Pancreas (tissue), 10 donors: ENCODE data around the gene MADD. TPM values are rescaled to one million over a fixed set of nuclear protein-coding genes. Genes with fewer than 3 reads are reported as not detected.

ENCODE experiments used
- ATAC-seq, 4 donors: fragments of 200-7000 bp; cut with Tn5 transposase; one replicate each; pipeline versions ENCODE4 v1.8.0 to v1.9.1; 2020; ENCODE audit warnings: mild to moderate bottlenecking in 4 of 4, moderate library complexity in 4 of 4
- DNase-seq, 6 donors: peaks; one replicate each; pipeline ENCODE4 v3.0.0-alpha.2; 2020
- FAIRE-seq: peaks from 2 replicates; lab custom pipeline; 2012; peaks lifted over from hg19 to GRCh38; lab: Jason Lieb, UNC
- H3K27ac ChIP-seq, 4 donors: fragments of 200-600 bp; sonication (generic); 1 replicate in 3 of 4; 2 replicates in 1 of 4; pipeline versions ENCODE4 v1.5.0 to v1.8.0; 2020
- H3K27me3 ChIP-seq, 4 donors: fragments of 200-600 bp; one replicate each; pipeline ENCODE4 v1.8.0; 2021
- H3K36me3 ChIP-seq, 3 donors: fragments of 200-600 bp; sonication (generic) in 1 of 3; one replicate each; pipeline versions ENCODE4 v1.5.0 to v1.8.0; 2020 to 2021
- H3K4me1 ChIP-seq, 3 donors: fragments of 200-600 bp; one replicate each; pipeline ENCODE4 v1.8.0; 2021
- H3K4me3 ChIP-seq, 4 donors: fragments of 200-600 bp; sonication (generic) in 2 of 4; one replicate each; pipeline versions ENCODE4 v1.5.0 to v1.8.0; 2020 to 2021
- H3K9me3 ChIP-seq, 4 donors: fragments of 200-600 bp; one replicate each; pipeline ENCODE4 v1.8.0; 2021
- CTCF ChIP-seq, 4 donors: fragments of 200-600 bp; sonication (generic) in 3 of 4; IDR thresholded peaks; one replicate each; pipeline versions ENCODE4 v1.5.0 to v1.8.0; 2021; ENCODE audit warnings: antibody characterized with exemption in 4 of 4
- WGBS, 2 donors: extraction: QIAGEN DNeasy Blood & Tissue Kit; methylation state at CpG; one replicate each; pipeline ENCODE4 v1.1.7; 2013; 5-methylcytosine and 5-hydroxymethylcytosine counted together
- intact Hi-C, 3 donors: fragments of 100-400 bp; cut with DNase I; formaldehyde crosslinking; loops; one replicate each; pipeline versions ENCODE4 v1.11.1 to v1.14.2; 2022
- polyA plus RNA-seq, 2 donors: library from polyadenylated mRNA; stranded (reverse); fragments of 200-250 nt; gene quantifications; one replicate each; pipeline ENCODE4 v1.2.3, GENCODE V29; 2013
- total RNA-seq, 6 donors: library from RNA; stranded (reverse); fragmentation: NEBNext Ultra II Directional in 4 of 6; extraction: Animal tissue kit (Norgen Biotek cat#: 25700) in 4 of 6; gene quantifications; one replicate each; pipeline versions ENCODE4 v1.2.1 to v1.2.4, GENCODE V29; 2021 to 2023
- donor health status: healthy with polysubstance abuse.
- donor health status: DM: no; HTN: no; CAD: no; lungs with moderate emphysema.
- donor health status: DM: no; HTN: no; CAD: no.
- donor health status: control.
- donor health status: control.
- donor health status: Bipolar disorder and iron deficiency.
- donor health status: DM: yes; HTN: yes; CAD: no.
- donor health status: DM: no; HTN: no; CAD: no.
- donor health status: DM: no; HTN: no; CAD: no.
- donor health status: DM: yes; HTN: yes; CAD: no.

The MADD gene
- total and polyA plus RNA-seq, 8 donors, result 15.0 to 36.9 (median 21.3) TPM

- ATAC-seq (no peak), FAIRE-seq (no peak), DNase-seq (no peak)
- H3K27me3 ChIP-seq, result no peaks in the 10 kb centered on the region
- TF ChIP-seq CTCF (IDR thresholded peaks at IDR 0.05), result no peak
- no peak overlapping the region for H3K4me3 ChIP-seq
- H3K27ac ChIP-seq, result no peak overlapping the region
- H3K36me3 ChIP-seq, result peaks cover 2 to 29% (median 15%) of the 10 kb centered on the region in 3 donors
- 84 to 87% methylated on average over 5 of the region's 5 CpGs for WGBS, 2 donors
- H3K4me1 ChIP-seq, result peaks cover 0 to 8% (median 6%) of the 10 kb centered on the region in 3 donors
- no peaks in the 10 kb centered on the region for H3K9me3 ChIP-seq
- intact Hi-C loops, result no loop called here
These were observed 33.5 kb upstream of the MADD start for GRCh38 chr11:47236482-47236881.

GRCh38 chr11:47239852-47240251, 30.1 kb upstream of the MADD start:
- peaks cover 2 to 63% (median 32%) of the 10 kb centered on the region in 3 donors for H3K36me3 ChIP-seq

GRCh38 chr11:47241841-47242301, 28.1 kb upstream of the MADD start:
- Histone ChIP-seq H3K36me3 (peaks cover 2 to 70% (median 38%) of the 10 kb centered on the region in 3 donors), H3K27me3 (no peaks in the 10 kb centered on the region), H3K27ac (no peak overlapping the region), H3K4me1 (peaks cover 0 to 4% (median 0%) of the 10 kb centered on the region in 3 donors), H3K4me3 (no peak overlapping the region), H3K9me3 (no peaks in the 10 kb centered on the region)
- FAIRE-seq (no peak), ATAC-seq (no peak), DNase-seq (no peak)
- intact Hi-C loops, result no loop called here
- whole genome bisulfite sequencing, 2 donors, result 85 to 94% methylated on average over 3 of the region's 3 CpGs
- TF ChIP-seq CTCF (IDR thresholded peaks at IDR 0.05), result no peak

More at GRCh38 chr11:47239852-47240251, 30.1 kb upstream of the MADD start:
- DNase-seq (no peak), ATAC-seq (no peak), FAIRE-seq (no peak)
- H3K4me1 ChIP-seq, result peaks cover 0 to 4% (median 0%) of the 10 kb centered on the region in 3 donors
- no peak overlapping the region for H3K27ac ChIP-seq
- H3K27me3 ChIP-seq, result no peaks in the 10 kb centered on the region
- WGBS, 2 donors, result 91 to 92% methylated on average over 10 of the region's 10 CpGs
- no peaks in the 10 kb centered on the region for H3K9me3 ChIP-seq
- intact Hi-C loops, result no loop called here
- no peak for TF ChIP-seq CTCF (IDR thresholded peaks at IDR 0.05)
- H3K4me3 ChIP-seq, result no peak overlapping the region

DNA sequence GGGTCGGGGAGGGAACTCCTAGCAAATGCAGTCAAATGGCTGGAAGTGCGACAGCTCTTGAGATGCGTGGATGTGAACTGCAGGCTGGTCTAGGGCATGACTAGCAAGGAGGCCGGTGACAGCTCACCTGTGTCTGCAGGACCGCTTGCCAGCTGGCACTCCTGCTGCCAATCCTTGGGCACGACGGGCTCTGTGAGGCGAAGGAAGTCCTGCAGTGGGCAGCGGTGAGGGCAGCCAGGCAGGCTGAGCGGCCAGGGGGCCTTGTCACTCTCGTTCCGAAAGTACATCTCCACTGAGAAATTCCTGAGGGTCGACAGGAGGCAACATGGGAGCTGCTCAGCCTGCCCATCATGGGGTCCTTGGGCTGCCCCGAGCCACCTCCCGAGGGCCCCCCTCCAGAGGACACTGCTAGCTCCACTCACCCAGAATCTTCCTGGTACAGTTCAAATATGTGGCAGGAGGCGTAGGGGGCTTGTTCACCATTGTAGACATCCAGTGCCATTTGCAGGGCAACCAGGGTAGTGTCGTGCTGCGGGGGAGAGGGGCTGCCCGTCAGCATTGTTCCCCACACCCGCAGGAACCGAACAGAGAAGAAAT, 27.2 kb upstream of the MADD start:
- H3K4me3 ChIP-seq, result no peak overlapping the region
- H3K4me1 ChIP-seq, result peaks cover 0 to 11% (median 0%) of the 10 kb centered on the region in 3 donors
- H3K9me3 ChIP-seq, result no peaks in the 10 kb centered on the region
- ATAC-seq, result no peak
- peak in 2 of 6 donors; percentile 30 to 65 for DNase-seq
- no peak for FAIRE-seq
- TF ChIP-seq CTCF (IDR thresholded peaks at IDR 0.05), result no peak
- H3K36me3 ChIP-seq, result peaks cover 2 to 70% (median 38%) of the 10 kb centered on the region in 3 donors
- H3K27ac ChIP-seq, result no peak overlapping the region
- H3K27me3 ChIP-seq, result no peaks in the 10 kb centered on the region
- 86 to 87% methylated on average over 21 of the region's 21 CpGs for WGBS, 2 donors
- intact Hi-C loops, result no loop called here

DNA sequence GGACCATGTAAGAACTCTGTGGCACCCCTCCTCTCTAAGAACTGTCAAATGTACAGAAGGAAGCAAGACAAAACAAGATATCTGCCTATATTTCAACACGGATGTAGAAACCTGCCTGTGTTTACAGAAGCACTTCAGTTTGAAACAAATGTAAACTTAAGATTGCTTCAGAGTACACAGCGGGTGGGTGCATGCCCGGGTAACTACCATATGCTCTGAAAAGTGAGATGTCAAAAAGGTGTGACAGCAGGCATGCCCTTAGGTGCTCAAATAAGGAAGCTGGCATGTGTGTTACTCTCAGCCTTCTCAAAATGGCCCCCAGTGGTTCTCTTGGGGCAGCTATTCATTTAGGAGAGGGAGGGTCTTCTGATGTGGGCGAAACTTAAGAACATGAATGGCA, 26.5 kb upstream of the MADD start:
- DNase-seq, result no peak
- Histone ChIP-seq H3K36me3 (peaks cover 2 to 70% (median 38%) of the 10 kb centered on the region in 3 donors), H3K4me3 (no peak overlapping the region), H3K9me3 (no peaks in the 10 kb centered on the region), H3K4me1 (peaks cover 0 to 11% (median 0%) of the 10 kb centered on the region in 3 donors), H3K27ac (no peak overlapping the region), H3K27me3 (no peaks in the 10 kb centered on the region)
- intact Hi-C loops, result no loop called here
- ATAC-seq, result no peak
- no peak for FAIRE-seq
- no peak for TF ChIP-seq CTCF (IDR thresholded peaks at IDR 0.05)
- WGBS, 2 donors, result 59 to 68% methylated on average over 4 of the region's 4 CpGs
